ENCODE data around the gene FGD3.
A peak's percentile ranks its signal among the peaks of the same experiment; 100 is the strongest.

The FGD3 gene

GRCh38 chr9:93048566-93049448 lies 101.5 kb downstream of the FGD3 start:
- Mint-ChIP-seq H3K4me3 (no peak overlapping the region), H3K27me3 (no peaks in the 10 kb centered on the region), H3K4me1 (peaks cover 21% of the 10 kb centered on the region), H3K27ac (no peak overlapping the region), H3K36me3 (no peaks in the 10 kb centered on the region), H3K9me3 (no peaks in the 10 kb centered on the region)
- DNase-seq (ENCODE audit: low spot score in 2 of 2) (no peak), ATAC-seq (ENCODE audit: low read depth) (no peak)

GRCh38 chr9:93049491-93049890 lies 102.2 kb downstream of the FGD3 start:
- H3K4me1 Mint-ChIP-seq = peaks cover 20% of the 10 kb centered on the region
- H3K4me3 Mint-ChIP-seq = no peak overlapping the region
- H3K9me3 Mint-ChIP-seq = no peaks in the 10 kb centered on the region
- no peaks in the 10 kb centered on the region for H3K36me3 Mint-ChIP-seq
- no peak overlapping the region for H3K27ac Mint-ChIP-seq
- no peaks in the 10 kb centered on the region for H3K27me3 Mint-ChIP-seq
- DNase-seq (ENCODE audit: low spot score in 2 of 2) (no peak), ATAC-seq (ENCODE audit: low read depth) (no peak)

GRCh38 chr9:93050231-93050630 lies 102.9 kb downstream of the FGD3 start:
- Mint-ChIP-seq H3K4me1 (peaks cover 20% of the 10 kb centered on the region), H3K27me3 (no peaks in the 10 kb centered on the region), H3K27ac (no peak overlapping the region), H3K36me3 (no peaks in the 10 kb centered on the region), H3K9me3 (no peaks in the 10 kb centered on the region), H3K4me3 (no peak overlapping the region)
- ATAC-seq (ENCODE audit: low read depth) (no peak), DNase-seq (ENCODE audit: low spot score in 2 of 2) (no peak)

- no peak overlapping the region for H3K4me3 Mint-ChIP-seq
- H3K9me3 Mint-ChIP-seq = no peaks in the 10 kb centered on the region
- no peak for ATAC-seq (ENCODE audit: low read depth)
- H3K27me3 Mint-ChIP-seq = no peaks in the 10 kb centered on the region
- peaks cover 29% of the 10 kb centered on the region for H3K4me1 Mint-ChIP-seq
- H3K27ac Mint-ChIP-seq = no peak overlapping the region
- no peaks in the 10 kb centered on the region for H3K36me3 Mint-ChIP-seq
- DNase-seq (ENCODE audit: low spot score in 2 of 2) = no peak
Measured at GRCh38 chr9:93051680-93052089, 104.4 kb downstream of the FGD3 start.

DNA sequence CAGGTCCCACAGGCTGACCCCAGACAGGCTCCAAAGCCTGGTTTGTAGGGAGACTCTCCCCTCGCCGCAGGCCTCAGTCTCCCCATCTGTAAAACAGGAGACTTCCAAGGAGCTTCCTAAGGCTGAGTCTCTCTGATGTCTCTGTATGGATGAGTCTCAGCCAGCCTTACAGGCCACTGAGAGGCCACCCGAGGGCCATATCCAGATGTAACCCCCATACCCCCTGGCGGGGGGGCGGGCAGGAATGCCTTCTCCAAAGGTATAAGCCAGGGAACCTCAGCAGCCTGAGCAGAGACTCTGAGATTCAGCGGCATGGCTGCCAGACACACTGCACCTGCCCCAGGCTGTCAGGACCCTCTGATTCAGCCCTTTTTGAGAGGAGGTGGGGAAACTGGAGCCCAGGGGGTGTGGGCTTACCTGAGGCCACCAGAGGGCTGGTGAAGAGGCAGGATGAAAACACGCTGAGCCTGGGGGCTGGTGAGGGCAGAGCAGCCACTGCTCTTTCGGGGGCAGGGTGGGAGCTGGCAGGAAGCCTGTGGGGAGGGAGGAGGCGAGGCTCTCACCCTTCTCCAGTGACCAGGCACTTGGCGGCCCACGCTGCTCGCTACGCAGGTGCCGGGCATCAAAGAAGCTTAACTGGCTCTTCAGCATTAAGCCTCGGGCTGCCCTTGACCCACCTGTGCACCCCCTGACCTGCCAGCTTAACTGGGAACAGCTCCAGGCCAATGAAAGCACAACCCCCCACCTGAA lies 105.6 kb downstream of the FGD3 start:
- Mint-ChIP-seq H3K4me1 (peaks cover 38% of the 10 kb centered on the region), H3K36me3 (no peaks in the 10 kb centered on the region), H3K27ac (peak overlapping the region; percentile 73), H3K4me3 (no peak overlapping the region), H3K27me3 (no peaks in the 10 kb centered on the region), H3K9me3 (no peaks in the 10 kb centered on the region)
- ATAC-seq (ENCODE audit: low read depth) (no peak), DNase-seq (ENCODE audit: low spot score in 2 of 2) (no peak)

GRCh38 chr9:93053781-93054331 lies 106.5 kb downstream of the FGD3 start:
- Mint-ChIP-seq H3K27me3 (no peaks in the 10 kb centered on the region), H3K4me3 (no peak overlapping the region), H3K36me3 (no peaks in the 10 kb centered on the region), H3K4me1 (peaks cover 38% of the 10 kb centered on the region), H3K27ac (no peak overlapping the region), H3K9me3 (no peaks in the 10 kb centered on the region)
- no peak for DNase-seq (ENCODE audit: low spot score in 2 of 2)
- ATAC-seq (ENCODE audit: low read depth) = no peak

DNA sequence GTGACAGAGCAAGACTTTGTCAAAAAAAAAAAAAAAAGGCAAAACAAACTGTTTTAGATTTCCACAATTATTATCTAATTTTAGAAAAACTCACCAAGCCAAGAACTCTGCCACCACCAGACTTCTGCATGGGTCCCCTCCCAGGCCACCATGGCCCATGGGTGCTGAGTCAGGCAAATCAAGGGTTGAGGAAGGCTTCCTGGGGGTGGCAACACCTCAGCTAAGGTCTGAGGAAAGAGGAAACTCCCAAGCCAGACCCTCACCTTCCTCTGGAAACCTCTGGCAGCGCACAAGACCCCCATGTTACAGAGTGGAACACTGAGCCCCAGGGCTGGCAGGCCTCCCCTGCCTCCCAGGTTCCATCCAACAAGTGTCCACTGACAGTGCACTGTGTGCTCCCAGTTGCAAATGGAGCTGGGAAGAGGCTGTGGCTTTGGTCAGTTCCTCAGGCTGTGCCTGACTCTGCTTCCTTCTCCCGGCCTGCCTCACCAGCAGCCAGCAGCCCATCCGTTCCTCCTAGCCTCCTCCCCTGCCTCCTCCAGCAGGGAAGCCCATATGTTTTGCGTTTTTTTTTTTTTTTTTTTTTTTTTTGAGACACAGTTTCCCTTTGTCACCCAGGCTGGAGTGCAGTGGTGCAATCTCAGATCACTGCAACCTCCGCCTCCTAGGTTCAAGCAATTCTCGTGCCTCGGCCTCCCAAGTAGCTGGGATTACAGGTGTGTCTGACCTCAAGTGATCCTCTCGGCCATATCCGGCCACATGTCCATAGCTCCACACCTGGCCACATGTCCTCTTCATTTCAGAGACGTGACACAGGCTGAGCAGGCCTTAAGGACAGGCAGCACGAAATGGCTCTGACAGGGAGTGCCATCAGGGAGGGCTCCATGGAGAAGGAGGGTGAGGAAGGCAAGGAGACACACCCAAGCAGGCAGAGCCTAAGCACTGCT lies 107.7 kb downstream of the FGD3 start:
- Mint-ChIP-seq H3K27me3 (no peaks in the 10 kb centered on the region), H3K27ac (peak overlapping the region; percentile 29), H3K4me1 (peaks cover 31% of the 10 kb centered on the region), H3K9me3 (no peaks in the 10 kb centered on the region), H3K4me3 (no peak overlapping the region), H3K36me3 (no peaks in the 10 kb centered on the region)
- ATAC-seq (ENCODE audit: low read depth) (no peak), DNase-seq (ENCODE audit: low spot score in 2 of 2) (no peak)

DNA sequence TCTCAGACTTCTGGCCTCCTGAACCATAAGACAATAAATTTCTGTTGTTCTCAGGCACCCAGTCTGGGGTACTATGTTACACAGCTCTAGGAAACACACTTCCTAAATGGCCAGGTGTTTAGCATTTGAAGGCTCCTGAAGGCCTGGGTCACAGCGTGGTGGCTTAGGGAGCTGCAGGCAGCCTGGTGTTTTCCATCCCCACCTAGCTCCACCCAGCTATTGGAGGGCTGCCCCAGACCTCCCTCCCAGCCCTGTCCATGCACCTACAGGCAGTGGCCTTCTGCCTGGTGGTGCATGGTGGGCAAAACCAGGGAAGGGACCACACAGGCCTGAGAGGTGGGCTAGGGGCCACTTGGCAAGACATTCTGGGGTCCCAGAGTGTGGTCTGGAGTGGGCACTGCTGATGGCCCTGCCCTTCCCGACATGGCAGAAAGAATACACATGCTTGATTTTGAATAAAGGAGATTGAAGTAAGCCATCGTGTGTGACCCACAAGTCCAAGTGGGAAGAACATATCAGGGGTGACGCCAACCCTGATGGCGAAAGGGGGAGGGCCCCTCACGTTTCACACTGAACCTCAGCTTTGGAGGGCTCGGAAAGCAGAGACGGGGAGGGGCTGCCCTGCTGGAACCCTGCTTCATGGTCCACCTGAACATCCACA lies 109.8 kb downstream of the FGD3 start:
- peak overlapping the region; percentile 87 for H3K27ac Mint-ChIP-seq

GRCh38 chr9:93057703-93058354 lies 110.5 kb downstream of the FGD3 start:
- peak; percentile 37 for ATAC-seq (ENCODE audit: low read depth)
- Mint-ChIP-seq H3K27me3 (no peaks in the 10 kb centered on the region), H3K9me3 (no peaks in the 10 kb centered on the region), H3K36me3 (peaks cover 3% of the 10 kb centered on the region), H3K4me3 (peak overlapping the region; percentile 70), H3K27ac (peak overlapping the region; percentile 87), H3K4me1 (peaks cover 57% of the 10 kb centered on the region)
- peak; percentile 30 to 53 for DNase-seq (ENCODE audit: low spot score in 2 of 2)

More for the DNA sequence above, 109.8 kb downstream of the FGD3 start:
- Mint-ChIP-seq H3K4me1 (peaks cover 51% of the 10 kb centered on the region), H3K9me3 (no peaks in the 10 kb centered on the region), H3K36me3 (no peaks in the 10 kb centered on the region), H3K4me3 (no peak overlapping the region), H3K27me3 (no peaks in the 10 kb centered on the region)
- DNase-seq (ENCODE audit: low spot score in 2 of 2) = peak in 1 of 2 donors; percentile 39
- peak; percentile 20 for ATAC-seq (ENCODE audit: low read depth)

DNA sequence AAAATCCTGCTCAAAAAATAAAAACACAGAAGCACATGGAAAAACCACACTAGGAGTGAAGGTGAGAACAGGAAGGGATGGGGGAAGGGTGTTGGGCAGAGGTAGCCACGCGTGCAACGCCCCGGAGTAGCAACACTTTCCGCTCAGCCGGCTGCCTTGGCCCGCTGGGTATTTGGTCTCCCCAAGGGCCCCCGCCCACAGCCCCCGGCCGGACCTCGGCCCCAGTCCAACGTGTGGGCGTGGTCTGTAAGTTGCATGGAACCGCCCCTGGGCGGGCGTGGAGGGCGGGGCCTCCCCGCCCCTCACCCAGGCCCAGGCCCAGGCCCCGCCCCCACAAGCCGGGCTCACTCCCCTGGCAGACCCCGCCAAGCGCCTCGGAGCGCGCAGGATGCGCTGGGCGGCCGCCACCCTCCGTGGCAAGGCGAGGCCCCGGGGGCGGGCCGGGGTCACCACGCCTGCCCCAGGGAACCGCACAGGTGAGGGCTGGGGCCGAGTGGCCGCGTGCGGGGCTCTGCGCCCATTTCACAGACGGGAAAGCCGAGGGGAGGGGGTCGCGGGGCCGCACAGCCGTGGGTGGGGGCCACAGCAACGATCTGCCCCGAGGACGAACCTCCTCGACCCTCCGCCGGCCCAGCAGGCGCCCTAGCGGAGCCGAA lies 111.2 kb downstream of the FGD3 start, which contains the start of gene SUSD3:
Gene SUSD3 (plus strand): TSS at position 347 of the 656 bp plus-strand sequence. CDS start 42 bp downstream, at position 389.
- Mint-ChIP-seq H3K27me3 (no peaks in the 10 kb centered on the region), H3K4me3 (peak within 1 kb of the TSS; percentile 88), H3K36me3 (peaks cover 3% of the 10 kb centered on the region), H3K27ac (peak within 1 kb of the TSS; percentile 95), H3K4me1 (peaks cover 54% of the 10 kb centered on the region), H3K9me3 (no peaks in the 10 kb centered on the region)
- ATAC-seq (ENCODE audit: low read depth) (peak; percentile 57), DNase-seq (ENCODE audit: low spot score in 2 of 2) (peak; percentile 60 to 71)

DNA sequence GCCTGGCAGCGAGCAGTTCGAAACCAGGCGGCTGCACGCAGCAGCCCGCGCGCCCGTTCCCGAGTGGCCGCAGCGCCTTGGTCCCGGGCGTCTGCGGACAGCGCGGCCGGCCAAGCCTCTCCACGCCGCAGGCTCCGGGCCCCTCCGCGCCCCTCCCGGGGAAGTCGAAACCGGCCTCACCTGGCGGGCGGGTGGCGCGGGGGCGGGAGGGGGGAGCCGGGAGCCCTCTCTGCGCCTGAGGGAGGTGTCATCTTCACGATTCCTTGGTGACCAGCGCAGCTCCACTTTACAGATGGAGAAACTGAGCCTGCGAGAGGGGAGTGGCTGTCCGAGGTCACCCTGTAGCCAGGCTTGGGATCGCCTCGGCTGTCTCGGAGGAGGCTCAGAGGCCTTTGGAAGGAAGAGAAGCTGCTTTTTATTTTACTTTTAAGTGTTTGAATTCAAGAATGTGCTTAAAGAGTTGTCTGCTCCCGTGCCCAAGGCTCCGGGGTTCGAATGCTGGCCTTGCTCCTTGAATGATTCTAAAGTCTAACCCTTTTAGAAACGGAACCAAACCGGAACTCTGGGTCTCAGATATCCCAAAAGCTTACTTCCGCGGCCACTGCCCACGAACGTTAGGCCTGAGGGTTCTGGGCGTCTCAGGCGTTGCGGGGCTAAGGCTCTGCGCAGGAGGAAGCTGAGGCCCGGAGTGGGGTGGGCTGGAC lies 111.8 kb downstream of the FGD3 start:
- H3K4me1 Mint-ChIP-seq = peaks cover 59% of the 10 kb centered on the region
- H3K36me3 Mint-ChIP-seq = peaks cover 3% of the 10 kb centered on the region
- H3K27ac Mint-ChIP-seq = peak overlapping the region; percentile 95
- no peaks in the 10 kb centered on the region for H3K9me3 Mint-ChIP-seq
- DNase-seq (ENCODE audit: low spot score in 2 of 2) = no peak
- H3K27me3 Mint-ChIP-seq = no peaks in the 10 kb centered on the region
- ATAC-seq (ENCODE audit: low read depth) = peak; percentile 5
- peak overlapping the region; percentile 88 for H3K4me3 Mint-ChIP-seq

Data from memory B cell (primary cell).